Mesodermal cell (in vitro differentiated cells): ENCODE measurements around the gene SVOPL.

ENCODE experiments used
- H3K27ac ChIP-seq: 2 replicates; pipeline ENCODE4 v1.7.0; 2013; ENCODE audit warnings: mild to moderate bottlenecking, low read depth, low read length, moderate library complexity; ENCODE audit not compliant: severe bottlenecking
- H3K36me3 ChIP-seq: 2 replicates; pipeline ENCODE4 v1.7.1; 2013; ENCODE audit warnings: mild to moderate bottlenecking, low read length, moderate library complexity; ENCODE audit not compliant: control insufficient read depth, insufficient read depth
- H3K4me1 ChIP-seq: one replicate; pipeline ENCODE4 v1.7.1; 2013; ENCODE audit warnings: mild to moderate bottlenecking, low read length; ENCODE audit not compliant: insufficient read depth, control insufficient read depth, poor library complexity, severe bottlenecking
- H3K4me3 ChIP-seq: 2 replicates; pipeline ENCODE4 v1.7.0; 2013; ENCODE audit warnings: low read length, control low read depth, mild to moderate bottlenecking; ENCODE audit not compliant: insufficient read depth, poor library complexity, severe bottlenecking; ENCODE audit errors: extremely low read depth
- H3K9me3 ChIP-seq: 2 replicates; pipeline ENCODE4 v1.7.1; 2013; ENCODE audit warnings: mild to moderate bottlenecking, low read length, moderate library complexity; ENCODE audit not compliant: control insufficient read depth
- WGBS, 2 experiments: methylation state at CpG; one replicate each; pipeline ENCODE4 v1.1.5; 2013; ENCODE audit warnings: missing lambda C conversion rate in 2 of 2; ENCODE audit not compliant: insufficient coverage in 2 of 2; 5-methylcytosine and 5-hydroxymethylcytosine counted together

The SVOPL gene

DNA sequence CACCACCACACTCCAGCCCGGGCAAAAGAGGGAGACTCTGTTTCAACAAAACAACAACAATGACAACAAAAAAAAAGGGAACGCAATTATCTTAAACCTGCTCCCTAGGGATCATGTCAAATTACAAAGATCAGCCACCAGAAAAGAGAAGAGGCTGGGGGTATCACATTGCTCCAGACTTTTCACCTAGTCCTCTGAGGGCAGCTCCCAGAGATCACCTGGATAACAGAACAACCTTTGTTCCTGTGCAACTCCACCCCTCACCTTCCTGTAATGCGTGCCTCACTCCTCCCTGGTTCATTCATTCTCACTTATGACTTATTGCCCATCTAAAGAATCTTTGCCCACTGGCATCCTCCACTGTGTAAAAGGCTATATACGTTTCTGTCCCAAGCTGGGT lies 31.8 kb downstream of the SVOPL start:
- no peak overlapping the region for H3K27ac ChIP-seq
- H3K4me1 ChIP-seq: peaks cover 6% of the 10 kb centered on the region
- H3K36me3 ChIP-seq: no peaks in the 10 kb centered on the region
- WGBS, 2 experiments: 65 to 75% methylated on average over 2 of the region's 4 CpGs
- H3K9me3 ChIP-seq: peaks cover 4% of the 10 kb centered on the region
- H3K4me3 ChIP-seq: no peak overlapping the region

GRCh38 chr7:138668946-138669345 lies 32.2 kb downstream of the SVOPL start:
- 67 to 93% methylated on average over 1 to 3 of the region's 3 CpGs for whole genome bisulfite sequencing, 2 experiments
- peaks cover 6% of the 10 kb centered on the region for H3K4me1 ChIP-seq
- no peak overlapping the region for H3K27ac ChIP-seq
- H3K36me3 ChIP-seq: no peaks in the 10 kb centered on the region
- H3K9me3 ChIP-seq: peaks cover 4% of the 10 kb centered on the region
- H3K4me3 ChIP-seq: no peak overlapping the region

GRCh38 chr7:138668229-138668596 lies 32.9 kb downstream of the SVOPL start:
- Histone ChIP-seq H3K36me3 (no peaks in the 10 kb centered on the region), H3K4me1 (peaks cover 9% of the 10 kb centered on the region), H3K4me3 (no peak overlapping the region), H3K9me3 (peaks cover 4% of the 10 kb centered on the region), H3K27ac (no peak overlapping the region)
- 64 to 77% methylated on average over 2 of the region's 2 CpGs for WGBS, 2 experiments

- Histone ChIP-seq H3K9me3 (peaks cover 4% of the 10 kb centered on the region), H3K4me1 (peaks cover 13% of the 10 kb centered on the region)
- 89 to 96% methylated on average over 4 of the region's 6 CpGs for WGBS, 2 experiments
Observed at GRCh38 chr7:138667535-138668228, 33.5 kb downstream of the SVOPL start.

GRCh38 chr7:138666385-138666784 lies 34.8 kb downstream of the SVOPL start:
- H3K27ac ChIP-seq: peak overlapping the region; percentile 71
- no peak overlapping the region for H3K4me3 ChIP-seq
- peaks cover 24% of the 10 kb centered on the region for H3K4me1 ChIP-seq
- no peaks in the 10 kb centered on the region for H3K36me3 ChIP-seq
- peaks cover 4% of the 10 kb centered on the region for H3K9me3 ChIP-seq
- 60 to 83% methylated on average over 1 of the region's 2 CpGs for WGBS, 2 experiments

More at GRCh38 chr7:138667535-138668228, 33.5 kb downstream of the SVOPL start:
- Histone ChIP-seq H3K36me3 (no peaks in the 10 kb centered on the region), H3K27ac (no peak overlapping the region), H3K4me3 (no peak overlapping the region)

DNA sequence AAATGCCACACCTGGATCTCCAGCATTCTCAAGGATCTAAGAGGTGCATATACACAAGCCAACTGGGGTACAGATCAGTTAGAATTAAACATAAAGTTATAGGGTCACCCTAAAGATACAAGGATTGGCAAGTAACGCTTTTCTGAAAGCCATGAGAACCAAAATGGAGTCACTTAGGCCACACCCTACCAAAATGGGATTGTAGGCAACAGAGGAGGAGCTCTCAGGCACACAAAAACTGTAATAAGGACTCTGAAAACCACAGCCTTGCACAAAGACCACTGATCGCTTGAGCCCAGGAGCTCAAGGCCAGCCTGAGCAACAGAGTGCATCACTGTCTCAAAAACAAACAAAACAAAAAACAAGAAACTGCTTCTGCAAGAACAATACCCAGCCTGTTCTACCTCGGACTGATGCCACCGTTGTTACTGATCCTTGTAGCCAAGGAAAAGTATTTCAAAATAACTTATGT lies 35.5 kb downstream of the SVOPL start:
- H3K4me1 ChIP-seq: peaks cover 25% of the 10 kb centered on the region
- H3K27ac ChIP-seq: peak overlapping the region; percentile 71
- H3K36me3 ChIP-seq: no peaks in the 10 kb centered on the region
- 76 to 98% methylated on average over 4 of the region's 4 CpGs for WGBS, 2 experiments
- H3K9me3 ChIP-seq: peaks cover 4% of the 10 kb centered on the region
- no peak overlapping the region for H3K4me3 ChIP-seq

- H3K4me1 ChIP-seq: peaks cover 25% of the 10 kb centered on the region
- H3K4me3 ChIP-seq: no peak overlapping the region
- H3K36me3 ChIP-seq: no peaks in the 10 kb centered on the region
- whole genome bisulfite sequencing, 2 experiments: 17 to 60% methylated on average over 1 to 2 of the region's 4 CpGs
- H3K27ac ChIP-seq: no peak overlapping the region
- peaks cover 4% of the 10 kb centered on the region for H3K9me3 ChIP-seq
Observed at GRCh38 chr7:138665249-138665648, 35.9 kb downstream of the SVOPL start.

GRCh38 chr7:138663725-138664710 lies 37.1 kb downstream of the SVOPL start:
- Histone ChIP-seq H3K36me3 (no peaks in the 10 kb centered on the region), H3K4me3 (peak overlapping the region; percentile 46), H3K4me1 (peaks cover 25% of the 10 kb centered on the region), H3K9me3 (peaks cover 4% of the 10 kb centered on the region), H3K27ac (peak overlapping the region; percentile 82)
- WGBS, 2 experiments: 43 to 49% methylated on average over 31 to 57 of the region's 59 CpGs

DNA sequence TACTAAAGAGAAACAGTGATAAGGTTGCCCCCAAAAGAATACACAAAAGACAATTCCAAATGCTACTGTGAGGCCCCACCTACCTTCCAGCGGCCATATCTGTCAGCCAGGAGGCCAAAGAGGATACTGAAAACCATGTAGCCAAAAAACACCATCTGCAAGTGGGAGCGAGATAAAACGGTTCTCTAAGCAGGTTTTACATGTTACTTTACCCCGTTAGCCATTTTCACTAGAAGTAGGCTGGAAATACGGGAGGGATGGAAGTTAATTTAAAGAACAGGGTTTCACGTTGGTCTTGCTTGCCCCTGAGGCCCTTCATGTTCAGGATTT lies 38.2 kb downstream of the SVOPL start:
- WGBS, 2 experiments: 88 to 89% methylated on average over 6 of the region's 6 CpGs
- Histone ChIP-seq H3K4me1 (peaks cover 25% of the 10 kb centered on the region), H3K4me3 (no peak overlapping the region), H3K36me3 (no peaks in the 10 kb centered on the region), H3K27ac (peak overlapping the region; percentile 82), H3K9me3 (no peaks in the 10 kb centered on the region)

- no peak overlapping the region for H3K4me3 ChIP-seq
- 75 to 86% methylated on average over 1 to 3 of the region's 5 CpGs for WGBS, 2 experiments
- peaks cover 25% of the 10 kb centered on the region for H3K4me1 ChIP-seq
- H3K27ac ChIP-seq: peak overlapping the region; percentile 61
- no peaks in the 10 kb centered on the region for H3K36me3 ChIP-seq
- no peaks in the 10 kb centered on the region for H3K9me3 ChIP-seq
Observed at GRCh38 chr7:138662076-138662990, 38.8 kb downstream of the SVOPL start.
